AG10803 (cell line): Measurements from ENCODE around the gene PACSIN2.
"Not testable (repeated sequence)": the region's sequence is repeated elsewhere in the genome, so short reads cannot be mapped to it uniquely, and the experiment has no call there.

Source experiments
- DNase-seq: peaks from one replicate; pipeline ENCODE4 v3.0.0; 2010; ENCODE audit warnings: low read depth
- H3K4me3 ChIP-seq: 2 replicates; pipeline ENCODE4 v1.5.1; 2011; ENCODE audit warnings: mild to moderate bottlenecking, low read length, control low read depth
- TF ChIP-seq, protein P1 (sequence below): conservative IDR thresholded peaks from 2 replicates; pipeline ENCODE4 v1.5.1; 2011; ENCODE audit warnings: mild to moderate bottlenecking, low read length, control low read depth, inconsistent platforms

Gene PACSIN2

DNA sequence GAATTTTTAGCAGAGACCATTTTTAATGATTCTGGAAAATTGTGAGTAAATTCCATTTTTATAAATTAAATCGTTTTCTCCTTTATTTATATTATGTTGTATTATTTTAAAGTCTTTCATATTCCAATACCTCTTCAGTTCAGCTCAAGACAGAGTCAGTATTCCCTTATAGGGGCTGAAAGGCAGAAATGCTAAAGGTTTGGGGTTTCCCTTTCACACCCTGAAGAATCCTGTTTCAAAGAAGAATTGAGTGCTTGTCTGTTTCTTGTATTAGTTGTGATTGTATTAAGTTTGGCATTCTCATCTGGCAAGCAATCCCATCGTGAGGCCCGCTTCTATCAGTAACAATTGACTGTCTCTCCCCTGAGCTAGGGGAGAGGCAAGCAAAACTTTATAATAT lies 57.4 kb downstream of the PACSIN2 start:
- no peak overlapping the region for H3K4me3 ChIP-seq
- DNase-seq = no peak
- TF ChIP-seq, protein P1, sequence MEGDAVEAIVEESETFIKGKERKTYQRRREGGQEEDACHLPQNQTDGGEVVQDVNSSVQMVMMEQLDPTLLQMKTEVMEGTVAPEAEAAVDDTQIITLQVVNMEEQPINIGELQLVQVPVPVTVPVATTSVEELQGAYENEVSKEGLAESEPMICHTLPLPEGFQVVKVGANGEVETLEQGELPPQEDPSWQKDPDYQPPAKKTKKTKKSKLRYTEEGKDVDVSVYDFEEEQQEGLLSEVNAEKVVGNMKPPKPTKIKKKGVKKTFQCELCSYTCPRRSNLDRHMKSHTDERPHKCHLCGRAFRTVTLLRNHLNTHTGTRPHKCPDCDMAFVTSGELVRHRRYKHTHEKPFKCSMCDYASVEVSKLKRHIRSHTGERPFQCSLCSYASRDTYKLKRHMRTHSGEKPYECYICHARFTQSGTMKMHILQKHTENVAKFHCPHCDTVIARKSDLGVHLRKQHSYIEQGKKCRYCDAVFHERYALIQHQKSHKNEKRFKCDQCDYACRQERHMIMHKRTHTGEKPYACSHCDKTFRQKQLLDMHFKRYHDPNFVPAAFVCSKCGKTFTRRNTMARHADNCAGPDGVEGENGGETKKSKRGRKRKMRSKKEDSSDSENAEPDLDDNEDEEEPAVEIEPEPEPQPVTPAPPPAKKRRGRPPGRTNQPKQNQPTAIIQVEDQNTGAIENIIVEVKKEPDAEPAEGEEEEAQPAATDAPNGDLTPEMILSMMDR = no peak

DNA sequence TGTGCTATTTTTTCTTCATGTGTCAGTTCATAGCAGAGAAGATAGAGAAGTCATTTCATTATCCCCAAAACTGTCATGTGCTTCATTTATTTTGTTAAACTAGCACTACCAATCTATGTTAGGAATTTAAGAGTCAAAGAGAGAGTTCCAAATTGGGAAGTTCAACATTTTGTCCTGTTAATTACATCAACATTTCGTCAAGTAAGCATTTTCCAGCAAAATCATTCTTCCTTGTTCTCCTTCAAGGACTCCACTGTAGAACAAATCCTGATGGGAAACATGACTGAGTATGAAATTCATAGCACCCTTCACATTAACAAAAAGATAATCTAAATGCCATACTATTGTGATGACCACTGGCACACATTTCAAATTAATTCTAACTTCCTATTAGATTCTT lies 59.1 kb downstream of the PACSIN2 start:
- TF ChIP-seq, protein P1 = no peak
- H3K4me3 ChIP-seq = no peak overlapping the region
- no peak for DNase-seq

DNA sequence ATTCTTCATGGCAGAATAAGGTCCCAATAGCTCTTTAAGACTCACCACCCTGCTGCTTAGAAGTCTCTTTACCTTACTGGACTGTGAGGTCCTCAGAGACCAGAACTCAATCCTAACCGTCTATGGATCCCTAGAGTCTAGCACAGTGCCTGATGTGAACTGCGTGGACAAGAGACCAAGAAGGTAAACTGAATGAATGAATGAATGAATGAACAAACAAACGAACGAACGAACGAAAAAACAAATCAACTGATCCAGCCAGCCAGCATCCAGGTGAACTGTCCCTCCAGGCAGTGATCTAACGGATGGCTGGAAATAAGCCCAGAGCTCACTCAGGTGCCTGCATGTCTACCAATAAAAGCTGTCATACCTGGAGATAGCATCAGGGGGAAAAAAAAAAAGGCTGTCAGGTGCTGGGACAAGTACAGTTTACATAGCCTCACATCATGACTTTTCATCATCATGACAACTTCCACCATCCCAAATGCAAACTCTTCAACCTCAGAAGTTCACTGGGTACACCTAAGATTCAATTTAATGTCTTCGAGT lies 59.8 kb downstream of the PACSIN2 start:
- TF ChIP-seq, protein P1 = no peak
- H3K4me3 ChIP-seq = no peak overlapping the region
- no peak for DNase-seq

DNA sequence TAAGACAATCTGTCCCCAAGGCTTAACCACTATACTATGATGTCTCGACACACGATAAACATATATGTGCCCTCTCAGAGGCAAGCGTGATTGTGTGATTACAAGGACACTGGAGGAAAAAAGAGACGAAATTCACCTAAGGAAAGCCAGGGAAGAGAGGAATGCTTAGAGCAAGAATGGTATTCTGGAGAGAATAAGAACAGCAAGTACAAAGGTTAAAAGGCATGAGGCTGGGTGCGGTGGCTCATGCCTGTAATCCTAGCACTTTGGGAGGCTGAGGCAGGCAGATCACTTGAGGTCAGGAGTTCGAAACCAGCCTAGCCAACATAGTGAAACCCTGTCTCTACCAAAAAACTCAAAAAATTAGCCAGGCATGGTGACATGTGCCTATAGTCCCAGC lies 61.2 kb downstream of the PACSIN2 start:
- not testable (repeated sequence) for DNase-seq, H3K4me3 ChIP-seq

DNA sequence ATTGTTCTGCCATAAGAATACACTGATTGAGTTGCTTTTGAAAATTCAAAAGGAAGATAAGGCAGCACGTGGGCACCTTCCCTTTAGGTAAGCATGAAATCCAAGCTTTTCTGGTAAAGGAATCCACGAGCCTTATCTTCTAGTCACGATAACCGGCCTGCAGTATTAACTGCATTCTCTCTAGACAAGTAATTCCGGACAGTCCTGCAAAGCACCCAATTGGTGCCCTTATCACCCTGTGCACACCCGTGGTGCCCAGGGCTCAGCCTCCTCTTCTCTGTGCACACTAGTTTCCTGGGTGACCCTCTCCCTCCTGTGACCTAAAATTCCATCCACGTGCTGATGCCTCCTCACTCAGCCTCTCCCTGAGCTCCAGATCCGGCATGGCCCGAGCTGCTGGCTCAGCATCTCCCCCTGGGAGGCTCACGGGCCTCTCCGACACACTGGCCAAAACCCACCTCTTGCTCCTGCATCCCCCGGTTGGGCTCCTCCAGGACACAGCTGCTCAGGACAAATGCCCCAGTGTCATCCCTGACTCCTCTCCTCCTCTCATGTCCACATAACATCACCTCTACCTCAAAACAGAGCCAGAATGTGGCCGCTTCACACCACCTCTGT lies 63.7 kb downstream of the PACSIN2 start:
- TF ChIP-seq, protein P1 = no peak
- H3K4me3 ChIP-seq = no peak overlapping the region

DNA sequence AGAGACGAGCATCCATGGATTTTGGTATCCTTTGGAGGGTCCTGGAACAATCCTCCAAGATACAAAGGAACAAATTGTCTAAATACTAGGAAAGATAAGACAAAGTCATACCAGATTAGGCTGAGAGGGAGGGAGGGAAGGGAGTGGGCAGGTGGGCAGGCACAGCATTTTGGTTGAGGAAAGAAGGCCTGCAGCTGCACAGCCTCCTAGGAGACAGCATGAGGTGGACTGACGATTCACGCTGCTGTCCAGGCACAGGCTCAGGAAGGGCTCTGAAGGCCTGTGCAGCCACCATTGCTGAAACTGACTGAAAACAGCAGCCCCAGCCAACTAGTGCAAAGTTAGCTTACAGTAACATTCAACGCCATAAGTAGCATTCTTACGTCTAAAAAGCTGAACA lies 64.7 kb downstream of the PACSIN2 start:
- TF ChIP-seq, protein P1 = no peak
- DNase-seq = no peak

More for the DNA sequence above, 63.7 kb downstream of the PACSIN2 start:
- DNase-seq = no peak

DNA sequence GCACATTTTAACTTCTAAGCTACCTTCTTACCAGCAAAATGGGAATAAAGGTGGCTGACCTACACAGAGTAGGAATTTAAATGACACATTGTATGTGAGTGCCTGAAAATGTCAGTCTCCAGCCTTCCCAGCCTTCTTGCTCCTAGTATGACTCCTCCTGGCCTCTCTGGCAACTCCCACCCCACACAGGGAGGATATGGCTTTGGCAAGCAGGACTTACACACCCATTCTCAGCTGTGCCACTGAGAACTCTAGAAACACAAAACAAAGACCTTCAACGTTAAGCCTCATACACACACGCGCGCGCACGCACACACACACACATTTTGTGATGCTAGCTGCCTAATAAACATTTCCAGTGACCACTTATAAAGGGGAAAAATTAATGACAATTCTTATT lies 65.8 kb downstream of the PACSIN2 start:
- peak; percentile 76 for DNase-seq
- no peak overlapping the region for H3K4me3 ChIP-seq
- TF ChIP-seq, protein P1 = no peak; the same call in 1 of the 2 replicates

More for the DNA sequence above, 64.7 kb downstream of the PACSIN2 start:
- H3K4me3 ChIP-seq = no peak overlapping the region
